Activated CD4-positive, alpha-beta T cell treated with anti-CD3 and anti-CD28 coated beads for 36 hours (primary cell): ENCODE results near the gene MRPL38. TPM values are rescaled to one million over a fixed set of nuclear protein-coding genes. Genes with fewer than 3 reads are reported as not detected.
"Not testable (repeated sequence)": the region's sequence is repeated elsewhere in the genome, so short reads cannot be mapped to it uniquely, and the experiment has no call there.

Source experiments
- ATAC-seq: fragments of 200-7000 bp; cut with Tn5 transposase; one replicate; pipeline ENCODE4 v1.10.0; 2021; ENCODE audit warnings: mild to moderate bottlenecking, moderate library complexity
- CTCF ChIA-PET: fragments of 350-600 bp; sonication (Branson Sonifier 250); formaldehyde crosslinking; loops from one replicate; lab custom pipeline; 2021; ENCODE audit warnings: antibody characterized with exemption; lab: Charles Lee
- POLR2A ChIA-PET: fragments of 350-600 bp; sonication (Branson Sonifier 250); formaldehyde crosslinking; loops from one replicate; lab custom pipeline; 2021; ENCODE audit warnings: antibody characterized with exemption, inconsistent platforms; lab: Charles Lee
- DNase-seq: peaks from one replicate; pipeline ENCODE4 v3.0.0-alpha.2; 2020
- H3K27ac Mint-ChIP-seq: one replicate; pipeline ENCODE4 v1.8.0; 2021; ENCODE audit warnings: mixed read lengths
- H3K27me3 Mint-ChIP-seq: one replicate; pipeline ENCODE4 v1.8.0; 2021; ENCODE audit warnings: mixed read lengths
- H3K36me3 Mint-ChIP-seq: one replicate; pipeline ENCODE4 v1.8.0; 2021; ENCODE audit warnings: low read depth, mixed read lengths
- H3K4me1 Mint-ChIP-seq: one replicate; pipeline ENCODE4 v1.8.0; 2021; ENCODE audit warnings: mixed read lengths
- H3K4me3 Mint-ChIP-seq: one replicate; pipeline ENCODE4 v1.8.0; 2021; ENCODE audit warnings: mild to moderate bottlenecking, moderate library complexity, mixed read lengths
- H3K9me3 Mint-ChIP-seq: one replicate; pipeline ENCODE4 v1.8.0; 2021; ENCODE audit warnings: low read depth, mixed read lengths
- intact Hi-C, 2 experiments: fragments of 100-400 bp; cut with DNase I in 1 of 2; cut with micrococcal nuclease in 1 of 2; formaldehyde crosslinking; loops; one replicate each; pipeline versions ENCODE4 v1.14.2 to v1.15.1; 2022 to 2024; cut with DNase I, micrococcal nuclease
- total RNA-seq, 2 experiments: library from RNA; stranded (reverse); gene quantifications; one replicate each; pipeline ENCODE4 v1.2.3, GENCODE V29; 2021

MRPL38 gene
- total RNA-seq, 2 experiments from 2014 or later, result 98.0 to 115 TPM

GRCh38 chr17:75888484-75888883 lies 16.2 kb downstream of the MRPL38 start:
- CTCF ChIA-PET, result no interaction called here
- Mint-ChIP-seq H3K4me1 (no peaks in the 10 kb centered on the region), H3K9me3 (no peaks in the 10 kb centered on the region), H3K4me3 (no peak overlapping the region), H3K36me3 (peaks cover 2% of the 10 kb centered on the region), H3K27me3 (no peaks in the 10 kb centered on the region), H3K27ac (peak overlapping the region; percentile 10)
- POLR2A ChIA-PET, result interaction anchor here (1.2 kb wide), 1 partner anchor 9 kb away, joined by 3 read pairs; no protein-coding TSS in a partner anchor
- intact Hi-C loops, result loop anchor here in 1 of 2 experiments (2.0 kb wide), 1 partner anchor 22 kb away; no protein-coding TSS in a partner anchor
- DNase-seq (no peak), ATAC-seq (no peak)

GRCh38 chr17:75885860-75886259 lies 18.8 kb downstream of the MRPL38 start:
- H3K4me3 Mint-ChIP-seq, ATAC-seq, H3K9me3 Mint-ChIP-seq, H3K36me3 Mint-ChIP-seq, H3K4me1 Mint-ChIP-seq, intact Hi-C loops, DNase-seq, POLR2A ChIA-PET, H3K27me3 Mint-ChIP-seq, H3K27ac Mint-ChIP-seq: not testable (repeated sequence)
- CTCF ChIA-PET, result interaction anchor here (0.7 to 1.8 kb wide), 2 partner anchors 10 to 24 kb away, joined by 3 to 5 read pairs; no protein-coding TSS in a partner anchor

DNA sequence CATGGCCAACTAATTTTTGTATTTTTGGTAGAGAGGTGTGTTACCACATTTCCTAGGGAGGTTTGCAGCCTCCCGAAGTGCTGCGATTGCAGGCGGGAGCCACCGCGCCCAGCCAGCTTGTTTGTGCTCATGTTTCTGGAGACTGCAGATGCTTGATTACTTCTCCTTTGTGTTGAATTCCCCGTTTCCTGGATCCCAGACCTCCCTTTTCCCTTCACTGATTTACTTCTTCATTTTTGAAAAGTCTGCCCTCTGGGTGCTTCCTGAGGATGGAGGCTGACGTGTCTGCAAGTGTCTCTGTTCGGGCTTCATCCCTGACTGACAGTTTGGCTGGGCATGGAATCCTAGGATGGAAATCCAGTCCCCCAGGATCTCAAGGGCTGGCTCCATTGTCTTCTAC lies 19.3 kb downstream of the MRPL38 start:
- Mint-ChIP-seq H3K4me3 (no peak overlapping the region), H3K36me3 (no peaks in the 10 kb centered on the region), H3K27me3 (no peaks in the 10 kb centered on the region), H3K9me3 (no peaks in the 10 kb centered on the region), H3K4me1 (no peaks in the 10 kb centered on the region), H3K27ac (no peak overlapping the region)
- POLR2A ChIA-PET, result no interaction called here
- intact Hi-C loops, result no loop called here
- DNase-seq (no peak), ATAC-seq (no peak)
- CTCF ChIA-PET, result interaction anchor here (1.2 to 1.8 kb wide), 2 partner anchors 10 to 24 kb away, joined by 4 to 5 read pairs; no protein-coding TSS in a partner anchor

- intact Hi-C loops, result no loop called here
These were observed 22.8 kb downstream of the MRPL38 start for GRCh38 chr17:75881678-75882454.

GRCh38 chr17:75880266-75880665 lies 24.4 kb downstream of the MRPL38 start:
- Mint-ChIP-seq H3K4me1 (peaks cover 20% of the 10 kb centered on the region), H3K27me3 (peaks cover 2% of the 10 kb centered on the region), H3K36me3 (peaks cover 8% of the 10 kb centered on the region), H3K4me3 (peak overlapping the region; percentile 12), H3K27ac (no peak overlapping the region), H3K9me3 (no peaks in the 10 kb centered on the region)
- ChIA-PET CTCF (interaction anchor here (0.7 to 2.5 kb wide), 4 partner anchors 16 to 524 kb away, joined by 3 to 13 read pairs (median 5); partner anchors contain the start of gene TRIM65), POLR2A (interaction anchor here (0.7 kb wide), 1 partner anchor 853 kb away, joined by 3 read pairs; no protein-coding TSS in a partner anchor)
- ATAC-seq (no peak), DNase-seq (no peak)
- intact Hi-C loops, result no loop called here

More at GRCh38 chr17:75881678-75882454, 22.8 kb downstream of the MRPL38 start:
- no peak overlapping the region for H3K4me3 Mint-ChIP-seq
- ATAC-seq, result no peak
- ChIA-PET CTCF (interaction anchor here (0.5 to 1.1 kb wide), 4 partner anchors 8 to 440 kb away, joined by 3 to 5 read pairs (median 4); no protein-coding TSS in a partner anchor), POLR2A (no interaction called here)
- H3K36me3 Mint-ChIP-seq, result peaks cover 4% of the 10 kb centered on the region
- H3K27me3 Mint-ChIP-seq, result peaks cover 2% of the 10 kb centered on the region
- DNase-seq, result no peak
- peaks cover 7% of the 10 kb centered on the region for H3K4me1 Mint-ChIP-seq
- peak overlapping the region; percentile 16 for H3K27ac Mint-ChIP-seq
- no peaks in the 10 kb centered on the region for H3K9me3 Mint-ChIP-seq

DNA sequence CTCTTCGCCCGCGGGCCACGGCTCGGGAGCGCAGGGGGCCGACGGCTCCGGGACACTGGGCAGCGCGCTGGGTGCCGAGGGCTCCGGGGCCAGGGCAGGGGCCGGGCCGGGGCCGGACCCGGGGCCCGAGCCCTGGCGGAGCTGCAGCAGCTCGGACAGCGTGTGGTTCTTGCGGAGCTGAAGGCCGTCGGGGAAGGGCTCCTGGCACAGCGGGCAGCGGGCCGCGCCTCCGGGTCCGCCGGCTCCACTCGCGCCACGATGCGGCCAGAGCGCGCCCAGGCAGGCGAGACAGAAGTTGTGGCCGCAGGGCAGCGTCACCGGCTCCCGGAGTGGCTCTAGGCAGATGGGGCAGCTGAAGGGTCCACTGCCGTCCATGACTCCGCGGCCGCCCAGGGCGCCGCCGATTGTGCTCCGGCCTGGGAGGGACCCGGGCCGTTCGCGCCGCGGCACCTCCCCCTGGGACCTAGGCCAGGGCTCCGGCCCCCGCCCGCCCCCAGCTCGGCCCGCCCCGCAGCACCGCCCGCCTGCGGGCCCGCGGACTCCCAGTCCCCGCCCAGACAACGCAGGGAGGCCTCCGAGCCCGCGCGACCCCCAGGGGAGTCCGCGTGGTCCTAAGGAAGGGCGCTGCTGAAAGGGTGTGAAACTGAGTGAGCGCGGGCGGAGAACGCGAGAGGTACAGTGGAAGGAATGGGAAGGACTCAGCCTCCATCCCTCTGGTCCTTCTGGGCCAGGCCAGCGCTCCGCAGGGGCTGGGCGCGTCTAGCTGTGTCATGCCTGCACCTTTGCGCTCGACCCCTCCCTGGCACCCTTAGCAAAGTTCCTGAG lies 26.3 kb downstream of the MRPL38 start, which contains the start of gene TRIM47:
Gene TRIM47, minus strand, starts transcription at position 408 of the 825 bp plus-strand sequence. Its CDS starts 33 bp downstream, at position 375.
- H3K36me3 Mint-ChIP-seq, result peaks cover 8% of the 10 kb centered on the region
- no peaks in the 10 kb centered on the region for H3K9me3 Mint-ChIP-seq
- H3K27ac Mint-ChIP-seq, result peak within 1 kb of the TSS; percentile 94
- ChIA-PET POLR2A (interaction anchor here (0.6 to 1.8 kb wide), 5 partner anchors 15 to 100 kb away, joined by 3 to 9 read pairs (median 4); partner anchors contain the start of genes ACOX1, TEN1 and WBP2), CTCF (interaction anchor here (0.7 to 2.6 kb wide), 25 partner anchors 9 to 402 kb away, joined by 3 to 20 read pairs (median 4); partner anchors contain the start of genes FBF1, MRPL38, TRIM65 and WBP2)
- intact Hi-C loops, result no loop called here
- H3K4me3 Mint-ChIP-seq, result peak within 1 kb of the TSS; percentile 91
- H3K4me1 Mint-ChIP-seq, result peaks cover 23% of the 10 kb centered on the region
- DNase-seq (peak; percentile 55), ATAC-seq (peak; percentile 5)
- peaks cover 2% of the 10 kb centered on the region for H3K27me3 Mint-ChIP-seq

DNA sequence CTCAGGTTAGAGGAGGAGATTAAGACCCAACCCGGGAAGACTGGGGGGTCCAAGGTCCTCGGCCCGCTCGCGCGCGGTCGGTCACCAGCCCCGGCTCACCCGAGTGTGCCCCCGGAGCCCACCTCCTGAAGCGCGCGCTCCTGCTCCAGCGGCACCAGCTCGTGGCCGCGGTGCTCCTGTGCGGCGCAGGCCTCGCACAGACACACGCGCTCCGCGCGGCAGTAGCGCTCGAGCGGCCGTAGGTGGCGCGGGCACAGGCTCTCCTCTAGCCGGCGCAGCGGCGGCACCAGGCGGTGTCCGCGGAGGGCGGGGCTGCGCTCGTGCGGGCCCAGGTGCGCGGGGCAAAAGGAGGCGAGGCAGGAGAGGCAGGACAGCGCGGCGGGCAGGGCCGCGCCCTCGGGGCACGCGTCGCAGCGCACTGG lies 26.9 kb downstream of the MRPL38 start:
- ChIA-PET POLR2A (interaction anchor here (1.0 to 1.8 kb wide), 5 partner anchors 19 to 101 kb away, joined by 3 to 9 read pairs (median 4); partner anchors contain the start of genes ACOX1, TEN1 and WBP2), CTCF (interaction anchor here (0.6 to 2.6 kb wide), 17 partner anchors 12 to 402 kb away, joined by 3 to 20 read pairs (median 4); partner anchors contain the start of genes TRIM65 and WBP2)
- Mint-ChIP-seq H3K36me3 (peaks cover 8% of the 10 kb centered on the region), H3K27me3 (peaks cover 2% of the 10 kb centered on the region), H3K9me3 (no peaks in the 10 kb centered on the region), H3K4me3 (peak overlapping the region; percentile 91), H3K27ac (peak overlapping the region; percentile 94), H3K4me1 (peaks cover 26% of the 10 kb centered on the region)
- ATAC-seq (peak; percentile 72), DNase-seq (peak; percentile 87)
- intact Hi-C loops, result loop anchor here (1.0 to 2.0 kb wide), 4 partner anchors 19 to 508 kb away; partner anchors contain the start of gene TRIM65 (in 2 of the 2)

DNA sequence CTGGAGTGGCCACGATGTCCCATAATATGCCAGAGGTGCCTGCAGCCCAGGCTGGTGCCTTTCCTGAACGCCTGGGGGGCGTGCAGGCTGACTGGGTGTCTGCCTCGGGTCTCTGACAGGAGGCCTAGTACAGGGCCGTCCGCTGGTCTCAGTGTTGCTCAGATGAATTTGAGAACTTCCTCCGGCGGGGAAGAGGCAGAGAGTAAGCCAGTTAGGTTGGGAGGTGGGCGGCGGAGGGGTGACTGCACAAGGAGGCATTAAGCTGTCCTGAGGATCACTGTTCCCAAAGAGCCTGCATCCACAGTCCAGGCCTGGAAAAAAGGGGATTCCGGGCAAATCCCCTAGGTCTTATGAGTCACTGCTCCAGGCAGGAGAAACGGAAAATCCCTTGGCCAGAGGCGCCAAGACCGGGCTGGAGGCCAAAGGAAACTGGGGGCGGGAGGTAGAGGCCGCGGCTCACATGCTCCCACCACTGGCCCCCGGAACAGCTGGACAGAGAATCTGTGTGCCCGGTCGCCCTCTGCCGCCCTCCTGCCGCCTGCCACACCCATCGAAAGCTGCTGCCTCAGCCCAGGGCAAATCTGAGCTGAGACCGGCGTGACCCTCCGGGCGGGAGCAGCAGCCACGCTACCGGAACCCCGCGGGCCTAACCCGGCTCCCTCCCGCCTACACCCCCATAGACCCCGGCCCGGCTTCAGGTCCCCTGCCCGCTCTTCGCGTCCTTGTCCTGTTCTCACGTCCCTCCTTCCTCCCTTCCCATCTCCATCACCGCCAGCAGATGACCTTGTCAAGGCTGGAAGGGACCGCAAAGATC lies 27.5 kb downstream of the MRPL38 start:
- ChIA-PET CTCF (interaction anchor here (0.6 to 2.6 kb wide), 19 partner anchors 12 to 528 kb away, joined by 3 to 20 read pairs (median 4); partner anchors contain the start of genes TRIM65 and WBP2), POLR2A (interaction anchor here (1.0 to 2.3 kb wide), 5 partner anchors 18 to 91 kb away, joined by 3 to 15 read pairs (median 4); partner anchors contain the start of gene WBP2)
- intact Hi-C loops, result loop anchor here (1.0 to 2.0 kb wide), 7 partner anchors 19 to 508 kb away; partner anchors contain the start of genes TRIM65 (in 2 of the 2) and WBP2 (in 1 of the 2)
- H3K9me3 Mint-ChIP-seq, result no peaks in the 10 kb centered on the region
- H3K36me3 Mint-ChIP-seq, result peaks cover 8% of the 10 kb centered on the region
- peak; percentile 73 for DNase-seq
- H3K27ac Mint-ChIP-seq, result peak overlapping the region; percentile 94
- H3K27me3 Mint-ChIP-seq, result peaks cover 2% of the 10 kb centered on the region
- H3K4me1 Mint-ChIP-seq, result peaks cover 32% of the 10 kb centered on the region
- peak overlapping the region; percentile 91 for H3K4me3 Mint-ChIP-seq
- ATAC-seq, result peak; percentile 31

DNA sequence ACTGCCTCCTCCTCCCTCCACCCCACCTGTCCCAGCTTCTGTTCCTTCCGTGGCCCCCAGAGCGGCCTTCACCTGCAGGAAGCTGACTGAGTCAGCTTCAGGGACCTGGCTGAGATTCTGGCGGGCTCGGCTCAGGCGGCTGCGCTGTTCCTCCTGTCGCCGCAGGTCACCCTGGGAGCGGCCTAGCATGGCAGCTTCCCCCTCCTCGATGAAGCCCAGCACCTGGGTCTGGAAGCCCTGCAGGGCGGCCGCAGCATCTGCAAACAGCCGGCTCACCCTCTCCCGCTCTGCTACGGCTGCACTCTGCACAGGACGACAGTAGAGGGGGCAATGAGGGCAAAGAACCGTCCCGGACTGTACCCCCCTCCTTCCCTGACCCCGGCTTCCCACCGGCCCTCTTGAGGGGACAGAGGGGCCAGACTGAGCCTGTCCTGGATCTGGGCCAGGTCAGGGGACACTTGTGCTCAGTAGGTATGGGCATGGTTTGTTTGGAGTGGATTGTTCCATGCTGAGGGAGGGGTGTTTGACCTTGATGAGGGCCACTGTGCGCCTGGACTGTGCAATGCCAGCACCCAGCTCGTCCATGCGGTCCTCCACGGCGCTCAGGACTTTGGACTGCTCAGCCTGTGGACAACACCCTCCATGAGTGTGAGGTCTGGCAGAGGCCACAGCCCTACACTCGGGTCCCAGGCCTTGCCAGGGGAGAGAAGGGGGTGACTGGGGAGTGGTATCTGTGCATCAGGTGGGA lies 28.3 kb downstream of the MRPL38 start:
- intact Hi-C loops, result loop anchor here (1.0 to 2.0 kb wide), 4 partner anchors 20 to 90 kb away; partner anchors contain the start of genes TRIM65 (in 1 of the 2) and WBP2 (in 1 of the 2)
- POLR2A ChIA-PET, result interaction anchor here (0.8 to 2.3 kb wide), 5 partner anchors 11 to 103 kb away, joined by 3 to 15 read pairs (median 4); partner anchors contain the start of gene WBP2
- peak; percentile 87 for DNase-seq
- Mint-ChIP-seq H3K4me3 (peak overlapping the region; percentile 91), H3K9me3 (no peaks in the 10 kb centered on the region), H3K27me3 (peaks cover 2% of the 10 kb centered on the region), H3K27ac (peak overlapping the region; percentile 94), H3K36me3 (peaks cover 8% of the 10 kb centered on the region), H3K4me1 (peaks cover 32% of the 10 kb centered on the region)
- CTCF ChIA-PET, result interaction anchor here (0.7 to 2.6 kb wide), 19 partner anchors 12 to 243 kb away, joined by 3 to 20 read pairs (median 4); partner anchors contain the start of genes SMIM5, TRIM65, UNC13D and WBP2
- peak; percentile 66 for ATAC-seq
